HG02623 (cell line): Measurements from ENCODE around the gene LMO7.

Source experiments
- ATAC-seq: cut with Tn5 transposase; IDR thresholded peaks from one replicate; pipeline ENCODE4 v1.9.1; 2021; ENCODE audit warnings: moderate library complexity; ENCODE audit not compliant: unreplicated experiment

LMO7 gene

DNA sequence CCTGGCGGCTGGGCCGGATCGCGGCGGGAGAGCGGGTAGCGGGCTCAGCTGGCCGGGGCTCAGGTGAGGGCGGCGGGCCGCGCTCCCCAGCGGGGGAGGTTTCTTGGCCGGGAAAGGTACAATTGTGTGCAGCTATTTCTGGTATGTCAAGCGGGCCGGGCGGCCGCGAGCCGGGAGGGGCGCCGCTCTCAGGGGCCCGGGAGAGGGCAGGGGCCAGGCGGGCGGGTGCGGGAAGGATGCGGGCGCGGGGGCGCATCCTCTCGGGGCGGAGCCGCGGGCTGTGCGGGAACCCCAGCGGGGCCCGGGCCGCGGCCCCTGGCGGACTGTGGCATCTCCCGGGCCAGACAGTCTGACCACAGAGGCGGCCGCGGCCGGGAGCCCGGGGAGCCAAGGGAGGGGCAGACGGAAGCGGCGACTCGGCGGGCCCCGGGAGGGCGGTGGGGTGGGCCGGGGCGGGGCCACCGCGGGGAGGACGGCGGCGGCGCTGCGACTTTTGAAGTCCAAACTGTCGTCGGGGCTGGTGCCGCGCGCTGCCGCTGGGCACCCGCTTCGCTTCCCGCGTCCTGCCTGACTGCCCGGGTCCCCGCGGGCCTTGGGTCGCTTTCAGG is at the start of gene LMO7:
LMO7 (plus strand) TSS at position 503 of the 608 bp plus-strand sequence. CDS start 328 bp downstream, outside the sequence.
- peak; percentile 58 for ATAC-seq

DNA sequence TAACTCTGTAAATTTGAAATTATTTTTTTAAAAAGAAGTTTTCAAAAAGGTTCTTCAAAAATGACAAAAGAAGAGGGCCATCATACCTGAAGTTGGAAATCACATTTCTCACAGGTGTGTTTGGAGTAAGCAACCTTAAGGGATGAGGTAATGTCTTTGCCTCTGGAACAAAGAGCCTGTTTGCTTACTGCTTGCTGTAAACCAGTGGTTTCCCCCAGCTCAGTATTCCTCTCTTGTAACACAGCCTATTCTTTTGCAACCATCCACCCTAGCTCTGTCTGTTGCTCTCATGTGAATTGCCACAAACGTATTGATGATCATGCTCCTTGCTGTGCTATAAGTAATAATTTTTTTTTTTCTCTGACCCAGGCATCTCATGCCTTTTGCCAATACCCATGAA is 48.5 kb upstream of the LMO7 start:
- ATAC-seq, result no peak

- ATAC-seq, result no peak
Measured at GRCh38 chr13:75596657-75597182, 39.4 kb upstream of the LMO7 start.

- no peak for ATAC-seq
Measured at GRCh38 chr13:75600371-75600770, 35.8 kb upstream of the LMO7 start.

DNA sequence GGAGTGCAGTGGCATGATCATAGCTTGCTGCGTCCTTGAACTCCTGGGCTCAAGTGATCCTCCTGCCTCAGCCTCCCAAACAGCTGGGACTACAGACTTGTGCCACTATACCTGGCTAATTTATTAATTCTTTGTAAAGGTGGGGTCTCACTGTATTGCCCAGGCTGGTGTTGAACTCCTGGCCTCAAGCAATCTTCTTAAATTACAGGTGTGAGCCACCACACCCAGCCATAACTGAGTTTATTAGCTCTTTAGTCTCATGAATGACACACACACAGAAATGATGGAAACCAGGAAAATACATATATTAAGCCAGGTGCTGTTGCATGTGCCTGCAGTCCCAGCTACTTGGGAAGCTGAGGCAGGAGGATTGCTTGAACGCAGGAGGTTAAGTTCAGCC is 33.1 kb upstream of the LMO7 start:
- no peak for ATAC-seq

DNA sequence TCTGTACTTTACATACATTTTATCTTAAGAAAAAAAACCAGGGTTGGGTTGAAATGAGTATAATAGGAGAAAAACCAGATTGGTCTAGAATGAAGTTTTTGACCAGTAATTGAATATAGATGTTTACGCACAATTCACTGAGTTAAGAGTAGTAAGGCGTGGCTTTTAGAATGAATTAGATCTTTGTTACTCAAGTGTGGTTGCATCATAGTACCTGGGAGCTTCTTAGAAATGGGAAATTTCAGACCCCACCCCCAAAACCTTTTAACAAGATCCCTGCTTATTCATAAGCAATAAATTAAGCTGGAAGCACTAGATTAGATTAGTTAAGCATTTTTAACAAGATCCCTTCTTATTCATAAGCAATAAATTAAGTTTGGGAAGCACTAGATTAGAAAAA is 28.7 kb upstream of the LMO7 start:
- ATAC-seq, result no peak

- ATAC-seq, result no peak
Measured at GRCh38 chr13:75610466-75610865, 25.7 kb upstream of the LMO7 start.

GRCh38 chr13:75612354-75612753 is 23.8 kb upstream of the LMO7 start:
- no peak for ATAC-seq

GRCh38 chr13:75617230-75617629 is 18.9 kb upstream of the LMO7 start:
- no peak for ATAC-seq

- ATAC-seq, result no peak
Measured at GRCh38 chr13:75618308-75618707, 17.8 kb upstream of the LMO7 start.

- ATAC-seq, result no peak
Measured at GRCh38 chr13:75620020-75620419, 16.1 kb upstream of the LMO7 start.

- no peak for ATAC-seq
Measured at GRCh38 chr13:75621147-75621546, 15.0 kb upstream of the LMO7 start.

- no peak for ATAC-seq
Measured at GRCh38 chr13:75628801-75629200, 7.3 kb upstream of the LMO7 start.

- ATAC-seq, result no peak
Measured at GRCh38 chr13:75633285-75633684, 2.8 kb upstream of the LMO7 start.

GRCh38 chr13:75635101-75635827 is 866 bp upstream of the LMO7 start:
- no peak for ATAC-seq

DNA sequence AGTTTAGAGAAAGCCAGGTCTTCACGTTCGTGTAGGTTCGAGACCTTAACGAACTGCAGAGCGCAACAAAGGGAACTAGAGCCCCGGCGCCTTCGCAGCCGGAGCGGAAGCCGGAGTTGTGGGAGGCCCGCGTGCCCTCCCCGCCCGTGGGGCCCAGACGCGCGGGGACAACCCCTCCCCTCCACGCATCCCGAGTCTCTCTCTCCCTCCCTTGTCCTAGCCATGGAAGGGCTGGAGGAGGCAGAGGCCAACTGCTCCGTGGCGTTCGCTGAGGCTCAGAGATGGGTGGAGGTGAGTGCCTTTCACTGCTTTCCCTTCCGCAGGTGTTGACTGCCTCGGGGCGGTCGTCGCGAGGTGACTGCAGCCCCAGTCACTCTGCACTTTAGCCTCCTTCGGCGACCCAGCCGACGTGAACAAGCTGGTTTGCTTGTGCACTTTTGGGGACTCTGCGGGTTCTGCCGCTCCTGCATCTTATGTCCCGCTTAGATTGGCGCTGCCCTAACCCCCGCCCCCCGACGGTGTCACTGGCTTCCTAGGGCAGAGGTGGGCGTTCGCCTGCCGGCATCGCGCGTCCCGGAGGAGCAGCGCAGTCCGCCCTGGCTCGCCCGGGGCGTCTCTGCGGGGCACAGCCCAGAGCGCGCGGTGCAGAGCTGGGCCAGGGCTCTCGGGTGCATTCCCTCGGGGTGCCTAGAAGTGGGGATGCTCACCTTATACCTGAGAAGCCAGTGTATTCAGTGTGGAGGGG is 478 bp downstream of the LMO7 start:
- ATAC-seq, result peak; percentile 38

DNA sequence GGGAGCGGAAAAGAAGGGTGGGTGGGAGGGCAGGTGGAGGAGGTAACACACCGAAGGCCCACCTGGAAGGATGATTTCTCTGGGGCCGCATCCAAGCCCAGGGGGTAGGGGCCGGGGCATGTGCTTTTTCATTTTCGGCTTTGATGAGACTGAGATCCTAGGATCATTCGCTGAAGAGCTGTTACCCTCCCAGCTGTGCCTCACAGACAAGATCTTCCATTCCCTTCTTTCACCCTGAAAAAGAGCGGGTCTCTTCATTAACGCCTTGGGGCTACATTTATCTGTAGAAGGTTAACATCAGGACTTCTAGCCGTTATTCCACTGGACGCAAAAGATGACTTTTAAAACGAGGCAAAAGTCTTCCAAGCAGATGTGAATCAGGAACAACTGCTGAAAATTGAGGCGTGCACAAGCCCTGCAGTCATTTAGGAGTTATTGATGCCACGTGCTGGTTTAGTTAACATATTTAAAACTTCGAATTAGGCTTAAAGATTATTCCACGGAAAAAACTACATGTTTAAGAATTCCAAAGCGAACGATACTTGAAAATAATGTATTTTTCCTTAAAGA is 1.1 kb downstream of the LMO7 start:
- no peak for ATAC-seq

GRCh38 chr13:75639454-75639853 is 3.3 kb downstream of the LMO7 start:
- no peak for ATAC-seq

- no peak for ATAC-seq
Measured at GRCh38 chr13:75641026-75641425, 4.9 kb downstream of the LMO7 start.

GRCh38 chr13:75643182-75643581 is 7.1 kb downstream of the LMO7 start:
- no peak for ATAC-seq

GRCh38 chr13:75643693-75644092 is 7.6 kb downstream of the LMO7 start:
- ATAC-seq, result no peak
